GM12892 (cell line): ENCODE data around the gene CYREN.

Experiments
- POLR2A ChIP-seq: IDR thresholded peaks from 2 replicates; pipeline ENCODE4 v1.6.1; 2011; ENCODE audit warnings: low read depth, low read length, control low read depth
- POLR2AphosphoS5 ChIP-seq: IDR thresholded peaks from 2 replicates; pipeline ENCODE4 v1.6.1; 2011; ENCODE audit warnings: low read depth, low read length, control low read depth
- TAF1 ChIP-seq: IDR thresholded peaks from 2 replicates; pipeline ENCODE4 v1.6.1; 2011; ENCODE audit warnings: low read depth, mild to moderate bottlenecking, control low read depth, low read length, borderline replicate concordance

- no peak for TF ChIP-seq POLR2A
- TF ChIP-seq TAF1 = no peak
- no peak for TF ChIP-seq POLR2AphosphoS5
These were observed 38.8 kb upstream of the CYREN start for GRCh38 chr7:135209225-135209834.
